Measurements from ENCODE around the gene H2BK1.

The H2BK1 gene

GRCh38 chr7:151198945-151199848, 11.1 kb downstream of the H2BK1 start:
- DNase-seq = peak in 1 of 2 experiments; percentile 51

GRCh38 chr7:151197932-151198331, 12.4 kb downstream of the H2BK1 start:
- no peak for DNase-seq

DNA sequence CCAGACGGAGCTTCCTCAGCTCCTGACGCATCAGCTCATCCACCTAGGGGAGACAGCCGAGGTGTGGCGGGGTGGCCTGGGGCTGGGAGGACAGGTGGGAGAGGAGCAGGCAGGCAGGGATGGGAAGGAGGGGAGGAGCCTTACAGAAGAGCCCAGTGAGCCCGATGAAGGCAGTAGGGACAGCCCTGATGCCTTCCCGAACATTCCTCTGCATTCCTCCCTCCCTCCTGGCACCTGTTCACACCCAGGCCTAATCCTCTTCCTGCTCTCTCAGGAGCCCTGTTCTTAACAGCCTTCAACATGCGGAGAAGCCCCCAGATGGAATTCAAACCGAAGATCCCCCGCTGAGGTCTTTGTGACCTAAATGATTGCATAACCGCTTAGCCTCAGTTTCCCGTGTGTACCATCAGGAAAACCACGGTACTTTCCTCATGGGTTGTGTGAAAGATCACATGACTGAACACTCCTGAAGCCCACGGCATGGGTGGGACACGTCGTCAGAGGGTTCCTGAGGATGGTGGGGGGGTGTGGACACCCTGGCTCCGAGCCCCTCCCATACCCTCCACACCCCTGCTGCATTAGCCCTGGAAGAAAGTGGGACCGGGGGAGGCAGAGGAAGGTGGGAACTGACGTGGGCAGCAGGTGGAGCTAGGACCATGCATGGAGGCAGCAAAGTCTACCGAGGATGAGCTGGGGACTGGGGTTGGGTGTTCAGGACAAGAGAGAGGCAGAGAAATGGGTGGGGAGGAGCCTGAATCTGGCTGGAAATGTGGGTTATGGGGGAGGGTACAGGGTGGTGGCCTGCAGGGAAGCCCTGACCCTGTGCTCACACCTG, 14.5 kb downstream of the H2BK1 start:
- DNase-seq = peak in 1 of 2 experiments; percentile 15

GRCh38 chr7:151194188-151194587, 16.1 kb downstream of the H2BK1 start:
- DNase-seq = no peak

GRCh38 chr7:151193203-151193978, 16.9 kb downstream of the H2BK1 start:
- DNase-seq = no peak

- DNase-seq = no peak
These were observed 18.2 kb downstream of the H2BK1 start for GRCh38 chr7:151192002-151192539.

DNA sequence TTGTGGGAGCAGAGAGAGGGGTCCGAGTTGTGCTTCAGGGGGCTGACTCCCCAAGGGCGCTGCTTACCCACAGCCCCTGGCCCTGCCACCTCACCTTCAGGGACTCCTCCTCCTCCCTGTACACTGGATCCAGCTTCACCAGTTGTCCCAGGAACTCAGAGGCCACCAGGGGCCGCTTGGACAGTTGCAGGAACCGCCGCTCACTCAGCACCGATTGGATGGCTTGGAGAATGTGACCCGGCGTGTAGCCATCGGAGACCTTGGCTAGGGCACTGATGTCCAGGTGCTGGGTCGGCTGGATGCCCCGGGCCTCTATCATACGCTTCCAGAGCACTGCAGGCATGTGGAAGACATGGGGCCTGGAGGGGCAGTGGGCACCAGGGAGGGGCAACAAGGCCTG, 18.7 kb downstream of the H2BK1 start:
- no peak for DNase-seq

DNA sequence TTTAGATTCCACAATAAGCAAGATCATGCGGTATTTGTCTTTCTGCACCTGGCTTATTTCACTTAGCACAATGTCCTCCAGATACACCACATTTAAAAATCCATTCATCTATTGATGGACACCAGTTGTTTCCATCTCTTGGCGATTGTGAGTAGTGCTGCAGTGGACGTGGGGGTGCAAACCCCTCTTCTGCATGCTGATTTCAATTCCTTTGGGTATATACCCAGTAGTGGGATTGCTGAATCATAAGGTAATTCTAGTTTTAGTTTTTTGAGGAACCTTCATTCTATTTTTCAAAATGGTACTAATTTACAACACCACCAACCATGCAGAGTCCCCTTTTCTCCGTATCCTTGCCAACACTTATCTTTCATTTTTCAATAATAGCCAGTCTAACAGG, 21.2 kb downstream of the H2BK1 start:
- DNase-seq = no peak

GRCh38 chr7:151188252-151188542, 22.1 kb downstream of the H2BK1 start:
- DNase-seq = no peak

- DNase-seq = no peak
These were observed 22.7 kb downstream of the H2BK1 start for GRCh38 chr7:151187409-151188251.

DNA sequence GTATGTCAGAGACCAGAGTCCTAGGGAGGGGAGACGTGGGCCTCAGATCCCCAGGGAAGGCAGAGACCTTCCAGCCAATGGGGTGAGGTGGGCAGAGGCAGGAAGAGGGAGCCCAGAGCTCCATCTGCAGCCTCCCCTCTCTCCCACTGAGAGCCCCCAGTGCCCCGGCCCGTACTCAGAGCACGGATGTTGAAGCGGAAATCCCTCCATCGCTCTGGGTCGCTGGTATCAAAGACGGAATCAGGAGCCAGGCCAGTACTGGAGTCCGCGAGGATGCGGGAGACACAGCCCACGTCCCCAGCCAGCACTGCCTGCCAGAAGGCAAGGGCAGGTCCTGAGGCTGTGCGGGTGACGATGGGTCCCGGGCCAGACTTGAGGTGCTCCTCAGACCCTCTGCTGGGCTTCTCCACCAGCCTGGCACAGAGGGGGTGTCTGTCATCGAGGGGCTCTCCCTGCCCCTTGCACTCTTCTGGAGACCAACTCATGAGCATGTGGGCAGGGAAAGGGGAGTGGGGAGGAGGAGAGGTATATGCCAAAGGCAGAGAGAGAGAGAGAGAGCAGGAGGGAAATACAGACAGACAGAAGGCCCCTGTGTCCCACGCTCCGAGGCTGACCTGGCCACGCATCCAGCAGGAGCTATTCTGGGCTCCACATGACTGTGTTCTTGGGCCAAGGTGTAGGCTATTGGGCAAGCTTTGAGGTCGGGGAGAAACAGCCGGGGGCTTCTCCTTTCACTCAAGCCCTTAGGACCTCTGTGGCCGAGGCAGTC, 23.5 kb downstream of the H2BK1 start, which contains the start of gene ASB10:
Gene ASB10 (minus strand): TSS at position 611 of the 769 bp plus-strand sequence. CDS start 120 bp downstream, at position 491.
- DNase-seq = no peak

GRCh38 chr7:151185762-151186639, 24.3 kb downstream of the H2BK1 start:
- no peak for DNase-seq

GRCh38 chr7:151181011-151181431, 29.3 kb downstream of the H2BK1 start:
- DNase-seq = no peak

GRCh38 chr7:151179946-151180345, 30.3 kb downstream of the H2BK1 start:
- no peak for DNase-seq

GRCh38 chr7:151179287-151179860, 30.9 kb downstream of the H2BK1 start:
- DNase-seq = no peak

GRCh38 chr7:151178831-151179230, 31.5 kb downstream of the H2BK1 start:
- DNase-seq = no peak

GRCh38 chr7:151178236-151178635, 32.1 kb downstream of the H2BK1 start:
- no peak for DNase-seq

DNA sequence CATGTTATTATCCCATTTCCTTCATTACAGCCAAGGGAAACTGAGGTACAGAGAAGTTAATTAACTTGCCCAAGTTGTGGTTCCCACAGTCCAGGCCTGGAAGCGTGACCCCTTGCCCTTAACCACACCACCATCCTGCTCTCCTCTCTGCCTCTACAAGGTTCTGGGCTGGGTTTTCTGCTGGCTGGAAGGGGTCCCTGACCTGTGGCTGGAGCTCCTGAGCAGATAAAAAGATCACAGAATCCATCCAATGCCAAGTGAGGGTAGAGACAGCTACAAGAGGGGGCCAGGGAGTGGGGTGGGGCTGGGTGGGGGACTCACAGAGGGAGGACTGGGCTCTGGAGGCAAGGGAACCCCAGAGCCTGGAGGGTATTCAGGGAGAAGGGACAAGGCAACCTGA, 33.0 kb downstream of the H2BK1 start:
- no peak for DNase-seq

- DNase-seq = no peak
These were observed 33.9 kb downstream of the H2BK1 start for GRCh38 chr7:151176401-151176800.
